Retinal pigment epithelial cell (primary cell): ENCODE results near the gene MTHFD1L.
"Not testable (repeated sequence)": the region's sequence is repeated elsewhere in the genome, so short reads cannot be mapped to it uniquely, and the experiment has no call there.

Experiments used
- DNase-seq: peaks from one replicate; pipeline ENCODE4 v3.0.0-alpha.2; 2010; ENCODE audit warnings: low read depth
- H3K4me3 ChIP-seq: 2 replicates; pipeline ENCODE4 v1.5.1; 2011; ENCODE audit warnings: mild to moderate bottlenecking, low read length, control low read depth, moderate library complexity
- CTCF ChIP-seq: conservative IDR thresholded peaks from 2 replicates; pipeline ENCODE4 v1.5.1; 2011; ENCODE audit warnings: low read depth, low read length, control low read depth, inconsistent platforms

The MTHFD1L gene

GRCh38 chr6:151121900-151122299 lies 256.4 kb downstream of the MTHFD1L start:
- DNase-seq, result no peak
- TF ChIP-seq CTCF, result no peak

DNA sequence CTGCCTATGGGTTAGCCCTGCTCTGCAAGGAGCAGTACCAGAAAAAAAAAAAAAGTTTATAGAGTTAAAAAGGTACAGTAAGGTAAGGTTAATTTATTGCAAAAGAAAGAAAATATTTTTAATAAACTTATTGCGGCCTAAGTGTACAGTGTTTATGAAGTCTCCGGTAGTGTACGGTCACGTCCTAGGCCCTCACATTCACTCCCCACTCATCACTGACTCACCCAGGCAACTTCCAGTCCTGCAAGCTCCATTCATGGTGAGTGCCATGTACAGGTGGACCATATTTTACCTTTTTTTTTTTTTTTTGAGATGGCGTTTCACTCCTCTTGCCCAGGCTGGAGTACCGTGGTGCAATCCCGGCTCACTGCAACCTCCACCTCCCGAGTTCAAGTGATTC lies 258.1 kb downstream of the MTHFD1L start:
- H3K4me3 ChIP-seq, DNase-seq: not testable (repeated sequence)

More at GRCh38 chr6:151121900-151122299, 256.4 kb downstream of the MTHFD1L start:
- H3K4me3 ChIP-seq, result no peak overlapping the region

DNA sequence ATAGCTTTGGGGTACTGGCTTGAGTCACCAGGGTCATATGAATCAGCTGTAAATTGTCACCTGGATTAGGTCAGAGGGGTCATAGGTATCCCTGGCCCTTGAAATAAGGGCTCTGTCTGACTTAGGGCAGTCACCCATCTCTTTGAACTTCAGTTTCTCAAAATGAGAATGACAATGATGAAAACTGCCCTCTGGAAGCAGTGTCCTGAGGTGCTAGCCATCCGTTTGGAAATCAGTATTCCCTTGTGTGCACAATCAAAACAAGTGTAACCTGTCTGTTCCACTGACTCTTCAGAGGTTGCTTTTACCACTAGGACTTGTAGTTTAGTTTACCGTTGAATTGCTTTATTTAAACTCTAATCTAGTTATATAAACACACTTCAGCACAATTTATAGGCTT lies 259.7 kb downstream of the MTHFD1L start:
- not testable (repeated sequence) for DNase-seq, H3K4me3 ChIP-seq

- H3K4me3 ChIP-seq, DNase-seq: not testable (repeated sequence)
Measured at GRCh38 chr6:151125651-151126416, 260.3 kb downstream of the MTHFD1L start.

DNA sequence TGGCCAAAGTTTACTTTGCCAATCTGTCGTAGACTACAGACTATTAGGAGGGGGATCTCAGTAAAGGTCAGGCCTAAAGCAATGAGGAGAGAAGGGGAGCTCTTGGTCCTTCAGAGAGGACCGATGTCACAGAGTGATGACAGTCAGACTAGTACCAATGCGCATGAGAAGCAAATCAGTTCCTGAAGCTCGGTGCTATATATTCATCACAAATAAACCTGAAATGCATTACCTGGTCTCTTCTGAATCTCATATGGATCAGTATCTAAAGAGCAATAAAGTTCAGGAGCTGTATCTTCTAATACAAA lies 260.9 kb downstream of the MTHFD1L start:
- not testable (repeated sequence) for H3K4me3 ChIP-seq, DNase-seq

DNA sequence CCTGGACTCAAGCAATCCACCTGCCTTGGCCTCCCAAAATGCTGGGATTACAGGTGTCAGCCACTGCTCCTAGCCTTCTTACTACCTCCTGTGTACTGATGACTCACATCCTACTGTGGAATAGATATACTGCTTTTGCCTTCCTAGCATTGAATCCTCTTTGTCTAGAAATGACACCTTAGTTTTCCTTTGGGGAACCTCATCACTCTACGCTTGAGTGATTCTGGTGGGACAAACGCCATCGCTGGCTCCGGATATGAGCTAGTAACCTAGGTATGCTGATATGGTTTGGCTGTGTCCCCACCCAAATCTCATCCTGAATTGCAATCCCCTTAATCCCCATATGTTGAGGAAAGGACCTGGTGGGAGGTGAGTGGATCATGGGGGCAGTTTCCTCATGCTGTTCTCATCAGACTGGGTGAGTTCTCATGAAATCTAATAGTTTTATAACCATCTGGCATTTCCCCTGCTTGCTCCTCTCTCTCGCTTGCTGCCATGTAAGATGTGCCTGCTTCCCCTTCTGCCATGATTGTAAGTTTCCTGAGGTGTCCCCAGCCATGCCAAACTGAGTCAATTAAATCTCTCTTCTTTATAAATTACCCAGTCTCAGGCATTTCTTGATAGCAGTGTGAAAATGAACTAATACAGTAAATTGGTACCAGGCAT lies 261.8 kb downstream of the MTHFD1L start:
- DNase-seq, H3K4me3 ChIP-seq: not testable (repeated sequence)

GRCh38 chr6:151128763-151129370 lies 263.4 kb downstream of the MTHFD1L start:
- no peak overlapping the region for H3K4me3 ChIP-seq
- DNase-seq, result no peak
- TF ChIP-seq CTCF, result no peak

- H3K4me3 ChIP-seq, result no peak overlapping the region
- no peak for TF ChIP-seq CTCF
- DNase-seq, result no peak
Measured at GRCh38 chr6:151130329-151130728, 264.8 kb downstream of the MTHFD1L start.

DNA sequence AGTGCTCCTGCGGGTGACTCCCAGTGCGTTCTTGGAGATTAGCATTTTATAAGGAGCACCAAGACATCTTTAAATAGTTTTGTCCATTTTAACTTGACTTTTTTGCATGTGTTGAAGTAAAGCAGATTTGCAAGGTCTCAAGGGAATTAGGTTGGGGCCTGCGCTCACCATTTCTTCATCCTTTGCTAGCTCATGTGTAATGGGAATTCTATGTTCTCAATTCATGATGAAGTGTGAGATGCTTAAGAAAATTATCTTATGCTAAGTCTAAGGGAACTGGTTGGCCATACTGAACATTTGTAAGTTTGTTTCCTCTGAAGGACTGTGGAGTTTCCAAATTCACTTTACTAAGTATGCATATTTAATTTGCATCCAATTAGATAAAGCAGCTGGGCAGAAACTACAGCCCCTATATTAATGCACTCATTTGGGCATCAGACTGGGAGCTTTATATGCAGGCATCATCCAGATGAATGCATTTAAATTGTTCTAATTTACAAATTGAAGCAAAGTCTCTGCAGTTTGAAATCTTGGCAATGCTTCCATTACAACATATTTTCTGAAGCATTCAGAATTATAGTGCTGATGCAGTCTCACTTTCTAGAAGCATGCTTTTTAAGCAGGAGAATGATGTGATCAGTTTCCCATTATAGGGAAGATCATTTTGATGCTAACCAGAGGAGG lies 266.0 kb downstream of the MTHFD1L start:
- no peak for DNase-seq
- H3K4me3 ChIP-seq, result no peak overlapping the region
- no peak for TF ChIP-seq CTCF
